Uterus (tissue), 4 donors: ENCODE data around the gene CMTM8. TPM values are rescaled to one million over a fixed set of nuclear protein-coding genes. Genes with fewer than 3 reads are reported as not detected.

Experiments
- DNase-seq, 2 donors: peaks; one replicate each; pipeline ENCODE4 v3.0.0-alpha.2; 2019 to 2020
- H3K27ac ChIP-seq, 2 donors: fragments of 200-600 bp; sonication (generic); 1 replicate in 1 of 2; 2 replicates in 1 of 2; pipeline ENCODE4 v1.5.1; 2016 to 2018
- H3K27me3 ChIP-seq, 2 donors: fragments of 200-600 bp; sonication (generic); one replicate each; pipeline ENCODE4 v1.5.1; 2018 to 2019; ENCODE audit warnings: control low read depth in 1 of 2
- H3K36me3 ChIP-seq, 2 donors: fragments of 200-600 bp; sonication (generic); one replicate each; pipeline ENCODE4 v1.5.1; 2019; ENCODE audit warnings: control low read depth in 1 of 2
- H3K4me1 ChIP-seq, 2 donors: fragments of 200-600 bp; sonication (generic); one replicate each; pipeline ENCODE4 v1.5.1; 2018 to 2019; ENCODE audit warnings: control low read depth in 1 of 2
- H3K4me3 ChIP-seq, 2 donors: fragments of 200-600 bp; sonication (generic); 1 replicate in 1 of 2; 2 replicates in 1 of 2; pipeline ENCODE4 v1.5.1; 2018 to 2019; ENCODE audit warnings: mild to moderate bottlenecking in 1 of 2
- H3K9me3 ChIP-seq, 2 donors: fragments of 200-600 bp; sonication (generic); one replicate each; pipeline ENCODE4 v1.5.1; 2019; ENCODE audit warnings: control low read depth in 1 of 2
- CTCF ChIP-seq, 4 experiments: fragments of 200-600 bp in 2 of 4; fragments of 450-650 bp in 2 of 4; sonication (generic) in 2 of 4; IDR thresholded peaks; one replicate each; pipeline ENCODE4 v1.5.1; 2016 to 2019; ENCODE audit warnings: antibody characterized with exemption in 4 of 4, mild to moderate bottlenecking in 2 of 4, moderate library complexity in 1 of 4
- POLR2A ChIP-seq, 2 donors: fragments of 450-650 bp; IDR thresholded peaks; one replicate each; pipeline ENCODE4 v1.6.1; 2016; ENCODE audit warnings: antibody characterized with exemption in 2 of 2, mild to moderate bottlenecking in 1 of 2, moderate library complexity in 1 of 2
- intact Hi-C: fragments of 100-400 bp; cut with DNase I; formaldehyde crosslinking; loops from one replicate; pipeline ENCODE4 v1.15.1; 2023; ENCODE audit warnings: low total_unique reads
- total RNA-seq, 4 donors: library from RNA; depleted of rRNA in 3 of 4; stranded (reverse); fragments of >200 nt in 3 of 4; gene quantifications; one replicate each; pipeline versions ENCODE4 v1.1.0 to v1.2.4, GENCODE V29; 2014 to 2023
- donor health status: DM: yes; HTN: yes; CAD: no.

CMTM8 gene
- total RNA-seq, 4 donors from 2014 or later, result 1.5 to 4.7 (median 2.5) TPM

GRCh38 chr3:32308378-32308777 is 69.9 kb downstream of the CMTM8 start:
- Histone ChIP-seq H3K4me1 (no peaks in the 10 kb centered on the region), H3K27me3 (no peaks in the 10 kb centered on the region), H3K4me3 (no peak overlapping the region), H3K27ac (no peak overlapping the region), H3K9me3 (no peaks in the 10 kb centered on the region), H3K36me3 (no peaks in the 10 kb centered on the region)
- no peak for TF ChIP-seq POLR2A (IDR thresholded peaks at IDR 0.05)
- no peak for TF ChIP-seq CTCF (IDR thresholded peaks at IDR 0.05)
- intact Hi-C loops, result no loop called here
- DNase-seq, result no peak

- TF ChIP-seq CTCF (IDR thresholded peaks at IDR 0.05), result no peak
- no peak for TF ChIP-seq POLR2A (IDR thresholded peaks at IDR 0.05)
- Histone ChIP-seq H3K4me1 (no peaks in the 10 kb centered on the region), H3K27ac (no peak overlapping the region), H3K9me3 (no peaks in the 10 kb centered on the region), H3K36me3 (no peaks in the 10 kb centered on the region), H3K27me3 (no peaks in the 10 kb centered on the region), H3K4me3 (no peak overlapping the region)
- DNase-seq, result no peak
- intact Hi-C loops, result no loop called here
Measured at GRCh38 chr3:32309654-32310242, 71.3 kb downstream of the CMTM8 start.

GRCh38 chr3:32310336-32310735 is 71.9 kb downstream of the CMTM8 start:
- H3K9me3 ChIP-seq, result no peaks in the 10 kb centered on the region
- no peaks in the 10 kb centered on the region for H3K4me1 ChIP-seq
- no peak for DNase-seq
- H3K27ac ChIP-seq, result no peak overlapping the region
- no peaks in the 10 kb centered on the region for H3K36me3 ChIP-seq
- no peak overlapping the region for H3K4me3 ChIP-seq
- intact Hi-C loops, result no loop called here
- no peak for TF ChIP-seq POLR2A (IDR thresholded peaks at IDR 0.05)
- H3K27me3 ChIP-seq, result no peaks in the 10 kb centered on the region

GRCh38 chr3:32310918-32311839 is 72.7 kb downstream of the CMTM8 start:
- H3K27ac ChIP-seq, result no peak overlapping the region
- no peaks in the 10 kb centered on the region for H3K27me3 ChIP-seq
- H3K4me1 ChIP-seq, result no peaks in the 10 kb centered on the region
- no peaks in the 10 kb centered on the region for H3K36me3 ChIP-seq
- no peaks in the 10 kb centered on the region for H3K9me3 ChIP-seq
- intact Hi-C loops, result no loop called here
- no peak overlapping the region for H3K4me3 ChIP-seq
- TF ChIP-seq POLR2A (IDR thresholded peaks at IDR 0.05), result no peak
- TF ChIP-seq CTCF (IDR thresholded peaks at IDR 0.05), result no peak
- DNase-seq, result no peak

GRCh38 chr3:32312251-32312650 is 73.8 kb downstream of the CMTM8 start:
- no peak overlapping the region for H3K27ac ChIP-seq
- H3K27me3 ChIP-seq, result no peaks in the 10 kb centered on the region
- intact Hi-C loops, result no loop called here
- no peak for TF ChIP-seq POLR2A (IDR thresholded peaks at IDR 0.05)
- TF ChIP-seq CTCF (IDR thresholded peaks at IDR 0.05), result no peak
- H3K36me3 ChIP-seq, result no peaks in the 10 kb centered on the region
- no peaks in the 10 kb centered on the region for H3K4me1 ChIP-seq
- no peak overlapping the region for H3K4me3 ChIP-seq
- no peak for DNase-seq
- no peaks in the 10 kb centered on the region for H3K9me3 ChIP-seq
